Karpas-422 (cell line): ENCODE measurements around the gene SHC4. TPM values are rescaled to one million over a fixed set of nuclear protein-coding genes. Genes with fewer than 3 reads are reported as not detected.

ENCODE experiments used
- DNase-seq: peaks from one replicate; pipeline ENCODE4 v3.0.0-alpha.2; 2015
- H2AFZ ChIP-seq: fragments of 200-600 bp; sonication (generic); 2 replicates; pipeline ENCODE4 v1.6.1; 2014; ENCODE audit warnings: antibody characterized with exemption, low read length, mixed read lengths
- H3K27ac ChIP-seq: fragments of 200-600 bp; sonication (generic); 2 replicates; pipeline ENCODE4 v1.5.1; 2014; ENCODE audit warnings: mild to moderate bottlenecking, low read length, moderate library complexity
- H3K27me3 ChIP-seq: fragments of 200-600 bp; sonication (generic); 2 replicates; pipeline ENCODE4 v1.6.1; 2014; ENCODE audit warnings: low read length, mixed read lengths
- H3K36me3 ChIP-seq: fragments of 200-600 bp; sonication (generic); 2 replicates; pipeline ENCODE4 v1.6.1; 2014; ENCODE audit warnings: low read length, mixed read lengths; ENCODE audit not compliant: insufficient read depth
- H3K4me1 ChIP-seq: fragments of 200-600 bp; sonication (generic); 2 replicates; pipeline ENCODE4 v1.6.1; 2014; ENCODE audit warnings: mild to moderate bottlenecking, low read length, mixed read lengths
- H3K4me2 ChIP-seq: fragments of 200-600 bp; sonication (generic); 2 replicates; pipeline ENCODE4 v1.6.1; 2014; ENCODE audit warnings: low read length, low read depth, mild to moderate bottlenecking; ENCODE audit not compliant: poor library complexity, severe bottlenecking
- H3K4me3 ChIP-seq: fragments of 200-600 bp; sonication (generic); 2 replicates; pipeline ENCODE4 v1.5.1; 2014; ENCODE audit warnings: mild to moderate bottlenecking, antibody characterized with exemption, low read length, mixed read lengths
- H3K79me2 ChIP-seq: fragments of 200-600 bp; sonication (generic); 2 replicates; pipeline ENCODE4 v1.6.1; 2014; ENCODE audit warnings: mild to moderate bottlenecking, low read length, mixed read lengths
- H3K9ac ChIP-seq: fragments of 200-600 bp; sonication (generic); 2 replicates; pipeline ENCODE4 v1.6.0; 2014; ENCODE audit warnings: low read length
- H3K9me2 ChIP-seq: fragments of 200-600 bp; sonication (generic), shearing (Covaris generic); replicated peaks from 2 replicates; pipeline ENCODE4 v1.6.0; 2014; ENCODE audit warnings: mild to moderate bottlenecking, low read length, moderate library complexity; ENCODE audit not compliant: insufficient read depth
- H3K9me3 ChIP-seq: fragments of 300-700, 200-600 bp; sonication (generic); 2 replicates; pipeline ENCODE4 v1.6.1; 2014; ENCODE audit warnings: low read length, mixed read lengths
- H4K20me1 ChIP-seq: fragments of 200-600 bp; sonication (generic); 2 replicates; pipeline ENCODE4 v1.6.1; 2014; ENCODE audit warnings: mild to moderate bottlenecking, antibody characterized with exemption, low read length, low read depth; ENCODE audit not compliant: insufficient read depth
- small RNA-seq: library from RNA; depleted of rRNA; stranded (forward); fragments of <200 nt; gene quantifications from one replicate; pipeline ENCODE3, GENCODE V24; 2014
- total RNA-seq: library from RNA; depleted of rRNA; stranded (reverse); fragments of >200 nt; shearing (Covaris generic); gene quantifications from 2 replicates; pipeline ENCODE4 v1.2.3, GENCODE V29; 2014; ENCODE audit warnings: low replicate concordance; rRNA removed

Gene SHC4
- total RNA-seq, 1 experiment from 2014 or later, result not detected

- H3K4me2 ChIP-seq, result no peak overlapping the region
- H3K79me2 ChIP-seq, result peaks cover 47% of the 10 kb centered on the region
- peaks cover 68% of the 10 kb centered on the region for H3K36me3 ChIP-seq
- H3K4me3 ChIP-seq, result no peak overlapping the region
- H3K9me2 ChIP-seq, result no peaks in the 10 kb centered on the region
- no peaks in the 10 kb centered on the region for H3K4me1 ChIP-seq
- H3K9ac ChIP-seq, result no peak overlapping the region
- no peak overlapping the region for H2AFZ ChIP-seq
- no peak for DNase-seq
- H4K20me1 ChIP-seq, result no peaks in the 10 kb centered on the region
- H3K27ac ChIP-seq, result no peak overlapping the region
- H3K27me3 ChIP-seq, result no peaks in the 10 kb centered on the region
- no peaks in the 10 kb centered on the region for H3K9me3 ChIP-seq
These were observed 185.9 kb downstream of the SHC4 start for GRCh38 chr15:48777645-48778330.

- no peak overlapping the region for H3K4me3 ChIP-seq
- no peak overlapping the region for H2AFZ ChIP-seq
- no peaks in the 10 kb centered on the region for H3K9me2 ChIP-seq
- no peak overlapping the region for H3K27ac ChIP-seq
- H3K79me2 ChIP-seq, result peaks cover 53% of the 10 kb centered on the region
- no peaks in the 10 kb centered on the region for H3K27me3 ChIP-seq
- no peak for DNase-seq
- H3K4me2 ChIP-seq, result no peak overlapping the region
- H3K36me3 ChIP-seq, result peaks cover 69% of the 10 kb centered on the region
- H3K4me1 ChIP-seq, result peaks cover 7% of the 10 kb centered on the region; the same call in 1 of the 2 replicates
- no peaks in the 10 kb centered on the region for H3K9me3 ChIP-seq
- no peaks in the 10 kb centered on the region for H4K20me1 ChIP-seq
- H3K9ac ChIP-seq, result no peak overlapping the region
These were observed 188.2 kb downstream of the SHC4 start for GRCh38 chr15:48775546-48775945.

- Histone ChIP-seq H3K27ac (no peak overlapping the region), H3K4me3 (no peak overlapping the region), H4K20me1 (no peaks in the 10 kb centered on the region), H3K9ac (no peak overlapping the region), H3K4me2 (no peak overlapping the region), H2AFZ (no peak overlapping the region), H3K9me2 (no peaks in the 10 kb centered on the region), H3K79me2 (peaks cover 57% of the 10 kb centered on the region), H3K27me3 (no peaks in the 10 kb centered on the region), H3K9me3 (no peaks in the 10 kb centered on the region), H3K36me3 (peaks cover 68% of the 10 kb centered on the region), H3K4me1 (peaks cover 7% of the 10 kb centered on the region; the same call in 1 of the 2 replicates)
- no peak for DNase-seq
These were observed 189.2 kb downstream of the SHC4 start for GRCh38 chr15:48774484-48774883.

Small RNA genes lying within 50 kb of the gene (small RNA-seq; reads per million reads assigned to genes)
- gene RF00019, result not detected

Other genes starting within 250 kb of the SHC4 start
- gene CEP152, start 152.8 kb downstream of the SHC4 start, total RNA-seq, result 28.9 and 43.2 TPM in 2 replicates
- 86.7 and 106 TPM in 2 replicates for gene EID1, start 85.8 kb downstream of the SHC4 start, total RNA-seq
- gene SECISBP2L, start 82.5 kb upstream of the SHC4 start, total RNA-seq, result 16.3 and 28.7 TPM in 2 replicates
- 50.7 and 65.5 TPM in 2 replicates for gene COPS2, start 191.7 kb upstream of the SHC4 start, total RNA-seq
- 27.0 and 33.0 TPM in 2 replicates for gene GALK2, start 206.3 kb upstream of the SHC4 start, total RNA-seq